ENCODE results near the gene SLC35F3. TPM values are rescaled to one million over a fixed set of nuclear protein-coding genes. Genes with fewer than 3 reads are reported as not detected.

SLC35F3 gene
- total RNA-seq, 1 experiment from 2014 or later: 19.1 TPM

- Histone ChIP-seq H3K9me3 (ENCODE audit: control insufficient read depth, insufficient read depth, low read depth, low read length) (no peaks in the 10 kb centered on the region), H3K36me3 (ENCODE audit: control insufficient read depth, insufficient read depth, low read length) (no peaks in the 10 kb centered on the region), H3K27ac (ENCODE audit: low read length) (no peak overlapping the region), H3K4me3 (ENCODE audit: low read depth in 2 of 2, low read length in 2 of 2) (no peak overlapping the region), H3K4me1 (ENCODE audit: control insufficient read depth, insufficient read depth, low read length) (no peaks in the 10 kb centered on the region; the same call in 1 of the 2 replicates), H3K27me3 (ENCODE audit: control insufficient read depth, insufficient read depth, low read length) (no peaks in the 10 kb centered on the region)
- in situ Hi-C loops (cut with HindIII; ENCODE audit: low pct_unique_long_range_greater_than_20kb, low sequenced_read_pairs) (no loop called here), intact Hi-C loops (cut with micrococcal nuclease; ENCODE audit: unreplicated experiment) (no loop called here)
- ATAC-seq: no peak
- POLR2A ChIA-PET: no interaction called here
- no peak for TF ChIP-seq POLR2AphosphoS5 (IDR thresholded peaks at IDR 0.05; ENCODE audit: low read depth, low read length)
- TF ChIP-seq SIN3A (IDR thresholded peaks at IDR 0.05; ENCODE audit: borderline replicate concordance, insufficient read depth, low read depth, low read length): no peak
- TF ChIP-seq, protein P1, sequence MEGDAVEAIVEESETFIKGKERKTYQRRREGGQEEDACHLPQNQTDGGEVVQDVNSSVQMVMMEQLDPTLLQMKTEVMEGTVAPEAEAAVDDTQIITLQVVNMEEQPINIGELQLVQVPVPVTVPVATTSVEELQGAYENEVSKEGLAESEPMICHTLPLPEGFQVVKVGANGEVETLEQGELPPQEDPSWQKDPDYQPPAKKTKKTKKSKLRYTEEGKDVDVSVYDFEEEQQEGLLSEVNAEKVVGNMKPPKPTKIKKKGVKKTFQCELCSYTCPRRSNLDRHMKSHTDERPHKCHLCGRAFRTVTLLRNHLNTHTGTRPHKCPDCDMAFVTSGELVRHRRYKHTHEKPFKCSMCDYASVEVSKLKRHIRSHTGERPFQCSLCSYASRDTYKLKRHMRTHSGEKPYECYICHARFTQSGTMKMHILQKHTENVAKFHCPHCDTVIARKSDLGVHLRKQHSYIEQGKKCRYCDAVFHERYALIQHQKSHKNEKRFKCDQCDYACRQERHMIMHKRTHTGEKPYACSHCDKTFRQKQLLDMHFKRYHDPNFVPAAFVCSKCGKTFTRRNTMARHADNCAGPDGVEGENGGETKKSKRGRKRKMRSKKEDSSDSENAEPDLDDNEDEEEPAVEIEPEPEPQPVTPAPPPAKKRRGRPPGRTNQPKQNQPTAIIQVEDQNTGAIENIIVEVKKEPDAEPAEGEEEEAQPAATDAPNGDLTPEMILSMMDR (IDR thresholded peaks at IDR 0.05): no peak
- no peak for TF ChIP-seq REST (IDR thresholded peaks at IDR 0.05; ENCODE audit: insufficient read depth in 1 of 2, low read depth in 2 of 2, low read length in 1 of 2)
- no peak for TF ChIP-seq TCF7L2 (IDR thresholded peaks at IDR 0.05; ENCODE audit: low read depth, low read length)
- no peak for DNase-seq (ENCODE audit: low read depth, low spot score)
- CTCF ChIA-PET: no interaction called here
- no TSS peak for BruUV-seq (replicated peaks)
Measured at GRCh38 chr1:234173968-234174367, 269.5 kb downstream of the SLC35F3 start.

DNA sequence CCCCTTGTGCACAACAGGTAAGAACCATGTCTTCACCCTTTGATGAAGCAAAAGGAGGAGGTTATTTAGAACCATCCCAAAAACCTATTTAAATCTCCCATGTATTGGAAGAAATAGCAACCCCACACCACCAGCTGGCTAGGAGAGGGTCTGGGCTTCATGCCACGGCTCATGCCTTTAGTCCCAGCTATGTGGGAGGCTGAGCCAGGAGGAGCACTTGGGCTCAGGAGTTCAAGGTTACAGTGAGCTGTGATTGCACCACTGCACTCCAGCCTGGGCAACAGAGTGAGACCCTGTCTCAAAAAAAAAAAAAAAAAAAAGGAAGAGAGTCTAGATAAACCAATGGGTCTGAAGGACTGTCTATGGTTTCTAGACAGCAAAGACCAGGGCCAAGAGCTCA lies 270.9 kb downstream of the SLC35F3 start:
- BruUV-seq (replicated peaks): no TSS peak
- in situ Hi-C loops (cut with HindIII; ENCODE audit: low pct_unique_long_range_greater_than_20kb, low sequenced_read_pairs) (no loop called here), intact Hi-C loops (cut with micrococcal nuclease; ENCODE audit: unreplicated experiment) (no loop called here)
- TF ChIP-seq TCF7L2 (IDR thresholded peaks at IDR 0.05; ENCODE audit: low read depth, low read length) (no peak), REST (IDR thresholded peaks at IDR 0.05; ENCODE audit: insufficient read depth in 1 of 2, low read depth in 2 of 2, low read length in 1 of 2) (no peak), SIN3A (IDR thresholded peaks at IDR 0.05; ENCODE audit: borderline replicate concordance, insufficient read depth, low read depth, low read length) (no peak), POLR2AphosphoS5 (IDR thresholded peaks at IDR 0.05; ENCODE audit: low read depth, low read length) (no peak)
- TF ChIP-seq, protein P1 (IDR thresholded peaks at IDR 0.05): no peak
- H3K4me3 ChIP-seq (ENCODE audit: low read depth in 2 of 2, low read length in 2 of 2): no peak overlapping the region
- no peaks in the 10 kb centered on the region; the same call in 1 of the 2 replicates for H3K4me1 ChIP-seq (ENCODE audit: control insufficient read depth, insufficient read depth, low read length)
- CTCF ChIA-PET: no interaction called here
- DNase-seq (ENCODE audit: low read depth, low spot score): no peak
- H3K27ac ChIP-seq (ENCODE audit: low read length): no peak overlapping the region
- H3K27me3 ChIP-seq (ENCODE audit: control insufficient read depth, insufficient read depth, low read length): no peaks in the 10 kb centered on the region
- no peaks in the 10 kb centered on the region for H3K9me3 ChIP-seq (ENCODE audit: control insufficient read depth, insufficient read depth, low read depth, low read length)
- ATAC-seq: no peak
- no peaks in the 10 kb centered on the region for H3K36me3 ChIP-seq (ENCODE audit: control insufficient read depth, insufficient read depth, low read length)
- POLR2A ChIA-PET: no interaction called here
